Measurements from ENCODE around the gene TNS2.
A peak's percentile ranks its signal among the peaks of the same experiment; 100 is the strongest.

DNA sequence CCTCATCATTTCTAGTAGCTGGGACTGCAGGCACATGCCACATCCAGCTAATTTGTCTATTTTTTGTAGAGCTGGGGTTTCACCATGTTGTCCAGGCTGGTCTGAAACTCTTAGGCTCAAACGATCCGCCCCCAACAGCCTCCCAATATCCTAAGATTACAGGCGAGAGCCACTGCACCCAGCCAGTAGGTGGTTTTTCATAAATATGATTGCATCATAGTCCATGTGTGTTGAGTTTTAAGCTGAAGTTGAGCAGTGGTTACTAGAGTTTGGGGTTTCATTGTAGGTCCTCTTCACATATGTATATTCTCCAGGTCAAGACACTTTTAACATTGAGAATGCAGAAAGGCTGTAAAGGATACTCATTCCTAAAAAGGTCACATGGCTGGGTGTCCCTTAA, 13.1 kb upstream of the TNS2 start:
- TF ChIP-seq ZNF431 (CRISPR knock-in tag; IDR thresholded peaks at IDR 0.05; ENCODE audit: borderline replicate concordance, low read depth) (no peak), ZNF619 (CRISPR knock-in tag; IDR thresholded peaks at IDR 0.05) (no peak), CEBPB (IDR thresholded peaks at IDR 0.05; ENCODE audit: borderline replicate concordance, low read depth, low read length) (peak; percentile 69), ZNF777 (CRISPR knock-in tag; IDR thresholded peaks at IDR 0.05) (no peak), AHR (CRISPR knock-in tag; IDR thresholded peaks at IDR 0.05) (no peak), ZNF772 (CRISPR knock-in tag; IDR thresholded peaks at IDR 0.05) (no peak), EZH2 (conservative IDR thresholded peaks at IDR 0.05; ENCODE audit: low read depth, low read length) (no peak)
- TF ChIP-seq, protein P1, sequence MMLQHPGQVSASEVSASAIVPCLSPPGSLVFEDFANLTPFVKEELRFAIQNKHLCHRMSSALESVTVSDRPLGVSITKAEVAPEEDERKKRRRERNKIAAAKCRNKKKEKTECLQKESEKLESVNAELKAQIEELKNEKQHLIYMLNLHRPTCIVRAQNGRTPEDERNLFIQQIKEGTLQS (CRISPR knock-in tag; IDR thresholded peaks at IDR 0.05) = no peak
- TF ChIP-seq, protein P2, sequence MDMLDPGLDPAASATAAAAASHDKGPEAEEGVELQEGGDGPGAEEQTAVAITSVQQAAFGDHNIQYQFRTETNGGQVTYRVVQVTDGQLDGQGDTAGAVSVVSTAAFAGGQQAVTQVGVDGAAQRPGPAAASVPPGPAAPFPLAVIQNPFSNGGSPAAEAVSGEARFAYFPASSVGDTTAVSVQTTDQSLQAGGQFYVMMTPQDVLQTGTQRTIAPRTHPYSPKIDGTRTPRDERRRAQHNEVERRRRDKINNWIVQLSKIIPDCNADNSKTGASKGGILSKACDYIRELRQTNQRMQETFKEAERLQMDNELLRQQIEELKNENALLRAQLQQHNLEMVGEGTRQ (IDR thresholded peaks at IDR 0.05; ENCODE audit: low read depth, low read length) = no peak
- TF ChIP-seq, protein P2 (CRISPR knock-in tag; IDR thresholded peaks at IDR 0.05; ENCODE audit: borderline replicate concordance) = no peak
- TF ChIP-seq, protein P3, sequence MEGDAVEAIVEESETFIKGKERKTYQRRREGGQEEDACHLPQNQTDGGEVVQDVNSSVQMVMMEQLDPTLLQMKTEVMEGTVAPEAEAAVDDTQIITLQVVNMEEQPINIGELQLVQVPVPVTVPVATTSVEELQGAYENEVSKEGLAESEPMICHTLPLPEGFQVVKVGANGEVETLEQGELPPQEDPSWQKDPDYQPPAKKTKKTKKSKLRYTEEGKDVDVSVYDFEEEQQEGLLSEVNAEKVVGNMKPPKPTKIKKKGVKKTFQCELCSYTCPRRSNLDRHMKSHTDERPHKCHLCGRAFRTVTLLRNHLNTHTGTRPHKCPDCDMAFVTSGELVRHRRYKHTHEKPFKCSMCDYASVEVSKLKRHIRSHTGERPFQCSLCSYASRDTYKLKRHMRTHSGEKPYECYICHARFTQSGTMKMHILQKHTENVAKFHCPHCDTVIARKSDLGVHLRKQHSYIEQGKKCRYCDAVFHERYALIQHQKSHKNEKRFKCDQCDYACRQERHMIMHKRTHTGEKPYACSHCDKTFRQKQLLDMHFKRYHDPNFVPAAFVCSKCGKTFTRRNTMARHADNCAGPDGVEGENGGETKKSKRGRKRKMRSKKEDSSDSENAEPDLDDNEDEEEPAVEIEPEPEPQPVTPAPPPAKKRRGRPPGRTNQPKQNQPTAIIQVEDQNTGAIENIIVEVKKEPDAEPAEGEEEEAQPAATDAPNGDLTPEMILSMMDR (CRISPR knock-in tag; IDR thresholded peaks at IDR 0.05) = no peak

Data from HepG2 (cell line).